ENCODE data around the gene ZFAND2A.
"Not testable (repeated sequence)": the region's sequence is repeated elsewhere in the genome, so short reads cannot be mapped to it uniquely, and the experiment has no call there.

DNA sequence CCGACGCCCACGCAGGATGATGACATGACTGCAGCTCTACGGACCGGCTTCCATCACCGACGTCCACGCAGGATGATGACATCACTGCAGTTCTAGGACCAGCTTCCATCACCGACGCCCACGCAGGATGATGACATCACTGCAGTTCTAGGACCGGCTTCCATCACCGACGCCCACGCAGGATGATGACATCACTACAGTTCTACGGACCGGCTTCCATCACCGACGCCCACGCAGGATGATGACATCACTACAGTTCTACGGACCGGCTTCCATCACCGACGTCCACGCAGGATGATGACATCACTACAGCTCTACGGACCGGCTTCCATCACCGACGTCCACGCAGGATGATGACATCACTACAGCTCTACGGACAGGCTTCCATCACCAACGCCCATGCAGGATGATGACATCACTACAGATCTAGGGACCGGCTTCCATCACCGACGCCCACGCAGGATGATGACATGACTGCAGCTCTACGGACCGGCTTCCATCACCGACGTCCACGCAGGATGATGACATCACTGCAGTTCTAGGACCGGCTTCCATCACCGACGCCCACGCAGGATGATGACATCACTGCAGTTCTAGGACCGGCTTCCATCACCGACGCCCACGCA is 43.5 kb downstream of the ZFAND2A start:
- TF ChIP-seq CTCF (optimal IDR thresholded peaks at IDR 0.05 in 1 of 3, IDR thresholded peaks at IDR 0.05 in 1 of 3, conservative IDR thresholded peaks at IDR 0.05 in 1 of 3; ENCODE audit: extremely low read depth in 1 of 3, insufficient read depth in 2 of 3, low read length in 3 of 3); EZH2 (IDR thresholded peaks at IDR 0.05; ENCODE audit: low read length): not testable (repeated sequence)

Measured in keratinocyte (primary cell).